Natural killer cell (primary cell): ENCODE data around the gene PRRG2. TPM values are rescaled to one million over a fixed set of nuclear protein-coding genes. Genes with fewer than 3 reads are reported as not detected.
A peak's percentile ranks its signal among the peaks of the same experiment; 100 is the strongest.

ENCODE experiments used
- ATAC-seq, 3 donors: fragments of 150-1000 bp in 2 of 3; fragments of 200-7000 bp in 1 of 3; cut with Tn5 transposase; 1 replicate in 1 of 3; 2 replicates in 2 of 3; pipeline ENCODE4 v1.10.0; 2021; ENCODE audit warnings: mild to moderate bottlenecking in 2 of 3, moderate library complexity in 2 of 3
- DNase-seq, 2 donors: peaks; one replicate each; pipeline versions ENCODE4 v3.0.0 to v3.0.0-alpha.2; 2013 to 2021; ENCODE audit warnings: mixed read lengths in 1 of 2
- H3K27ac ChIP-seq: one replicate; pipeline ENCODE4 v1.5.1; 2013; ENCODE audit warnings: mild to moderate bottlenecking, low read length
- H3K27me3 ChIP-seq: one replicate; pipeline ENCODE4 v1.6.1; 2013; ENCODE audit warnings: low read length; ENCODE audit not compliant: control insufficient read depth, insufficient read depth
- H3K36me3 ChIP-seq: one replicate; pipeline ENCODE4 v1.6.1; 2013; ENCODE audit warnings: low read length; ENCODE audit not compliant: control insufficient read depth, insufficient read depth
- H3K4me1 ChIP-seq: one replicate; pipeline ENCODE4 v1.6.1; 2013; ENCODE audit warnings: low read length; ENCODE audit not compliant: control insufficient read depth, insufficient read depth
- H3K4me3 ChIP-seq: one replicate; pipeline ENCODE4 v1.5.1; 2013; ENCODE audit warnings: low read length
- H3K9me3 ChIP-seq: one replicate; pipeline ENCODE4 v1.6.1; 2013; ENCODE audit warnings: low read length; ENCODE audit not compliant: control insufficient read depth, insufficient read depth
- H3K27ac Mint-ChIP-seq, 2 donors: one replicate each; pipeline ENCODE4 v1.8.0; 2022; ENCODE audit warnings: mild to moderate bottlenecking in 2 of 2, mixed read lengths in 2 of 2, moderate library complexity in 1 of 2
- H3K27me3 Mint-ChIP-seq, 2 donors: one replicate each; pipeline ENCODE4 v1.8.0; 2022; ENCODE audit warnings: low read depth in 2 of 2, mixed read lengths in 2 of 2
- H3K36me3 Mint-ChIP-seq: one replicate; pipeline ENCODE4 v1.8.0; 2022; ENCODE audit warnings: mixed read lengths
- H3K4me1 Mint-ChIP-seq, 2 donors: one replicate each; pipeline ENCODE4 v1.8.0; 2022; ENCODE audit warnings: mixed read lengths in 2 of 2
- H3K4me3 Mint-ChIP-seq: one replicate; pipeline ENCODE4 v1.8.0; 2022; ENCODE audit warnings: mild to moderate bottlenecking, moderate library complexity, mixed read lengths
- H3K9me3 Mint-ChIP-seq, 2 donors: one replicate each; pipeline ENCODE4 v1.8.0; 2022; ENCODE audit warnings: mixed read lengths in 2 of 2
- CTCF ChIP-seq: fragments of 200-600 bp; IDR thresholded peaks from one replicate; pipeline ENCODE4 v1.8.0; 2022; ENCODE audit warnings: antibody characterized with exemption
- WGBS: methylation state at CpG from one replicate; pipeline ENCODE4 v1.1.7; 2013; ENCODE audit warnings: missing lambda C conversion rate; ENCODE audit not compliant: insufficient coverage; 5-methylcytosine and 5-hydroxymethylcytosine counted together
- intact Hi-C: fragments of 100-400 bp; cut with micrococcal nuclease; formaldehyde crosslinking; loops from one replicate; pipeline ENCODE4 v1.14.2; 2022
- total RNA-seq, 4 donors: library from RNA; stranded (reverse); fragments of 120-200 nt in 1 of 4; gene quantifications; one replicate each; pipeline versions ENCODE4 v1.2.3 to v1.2.4, GENCODE V29; 2013 to 2022

The PRRG2 gene
- total RNA-seq, 3 donors from 2014 or later (not counting 1 experiment from before 2014, with no cell fraction given), result 0.39 to 0.56 TPM; not detected in 1

DNA sequence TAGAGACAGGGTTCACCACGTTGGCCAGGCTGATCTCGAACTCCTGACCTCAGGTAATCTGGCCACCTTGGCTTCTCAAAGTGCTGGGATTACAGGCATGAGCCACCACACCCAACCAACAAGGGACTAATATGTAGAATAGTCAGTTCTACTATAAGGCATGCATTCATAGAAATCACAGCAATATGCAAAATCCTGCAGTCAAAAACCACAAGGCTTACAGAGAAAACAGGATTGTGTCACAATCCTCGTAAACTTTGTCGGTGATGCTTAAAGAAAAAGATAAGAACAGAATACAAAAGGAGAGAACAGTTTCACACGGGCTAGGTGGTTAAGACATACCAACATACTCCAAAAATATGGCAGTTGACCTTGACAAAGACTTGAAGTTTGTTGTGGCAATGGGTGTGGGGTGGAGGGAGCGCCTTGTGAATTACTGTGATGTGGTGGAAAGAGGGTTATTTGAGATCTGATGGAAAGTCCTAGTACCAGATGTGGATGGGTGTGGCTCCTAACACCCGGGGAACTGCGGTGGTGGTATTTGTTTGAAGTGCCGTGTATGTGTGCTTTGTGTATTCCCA is 13.2 kb upstream of the PRRG2 start:
- H3K4me3 Mint-ChIP-seq, result peak overlapping the region; percentile 79
- Histone ChIP-seq H3K4me1 (peaks cover 79% of the 10 kb centered on the region), H3K36me3 (peaks cover 4% of the 10 kb centered on the region), H3K27me3 (no peaks in the 10 kb centered on the region), H3K4me3 (no peak overlapping the region), H3K9me3 (no peaks in the 10 kb centered on the region), H3K27ac (peak overlapping the region; percentile 56)
- DNase-seq (peak; percentile 54 to 94), ATAC-seq (peak; percentile 59 to 77 (median 73))
- no peak for TF ChIP-seq CTCF
- H3K36me3 Mint-ChIP-seq, result no peaks in the 10 kb centered on the region
- H3K27me3 Mint-ChIP-seq, result no peaks in the 10 kb centered on the region
- intact Hi-C loops, result loop anchor here (2.0 kb wide), 2 partner anchors 13 to 113 kb away; no protein-coding TSS in a partner anchor
- H3K9me3 Mint-ChIP-seq, result no peaks in the 10 kb centered on the region
- peaks cover 40 to 56% of the 10 kb centered on the region in 2 donors for H3K4me1 Mint-ChIP-seq
- H3K27ac Mint-ChIP-seq, result peak overlapping the region; percentile 89 to 91
- 14% methylated on average over 5 of the region's 9 CpGs for WGBS

GRCh38 chr19:49570138-49570856 is 10.8 kb upstream of the PRRG2 start:
- TF ChIP-seq CTCF, result peak; percentile 98
- Histone ChIP-seq H3K4me3 (no peak overlapping the region), H3K36me3 (peaks cover 11% of the 10 kb centered on the region), H3K9me3 (no peaks in the 10 kb centered on the region), H3K4me1 (peaks cover 55% of the 10 kb centered on the region), H3K27me3 (no peaks in the 10 kb centered on the region), H3K27ac (peak overlapping the region; percentile 13)
- 46% methylated on average over 14 of the region's 14 CpGs for WGBS
- Mint-ChIP-seq H3K4me3 (peak overlapping the region; percentile 79), H3K9me3 (no peaks in the 10 kb centered on the region), H3K4me1 (peaks cover 25 to 41% of the 10 kb centered on the region in 2 donors), H3K36me3 (no peaks in the 10 kb centered on the region), H3K27me3 (no peaks in the 10 kb centered on the region), H3K27ac (peak overlapping the region; percentile 89 to 91)
- DNase-seq (peak; percentile 39 to 96), ATAC-seq (peak; percentile 66 to 80 (median 67))
- intact Hi-C loops, result loop anchor here (1.0 to 2.0 kb wide), 4 partner anchors 64 to 343 kb away; partner anchors contain the start of gene FLT3LG

DNA sequence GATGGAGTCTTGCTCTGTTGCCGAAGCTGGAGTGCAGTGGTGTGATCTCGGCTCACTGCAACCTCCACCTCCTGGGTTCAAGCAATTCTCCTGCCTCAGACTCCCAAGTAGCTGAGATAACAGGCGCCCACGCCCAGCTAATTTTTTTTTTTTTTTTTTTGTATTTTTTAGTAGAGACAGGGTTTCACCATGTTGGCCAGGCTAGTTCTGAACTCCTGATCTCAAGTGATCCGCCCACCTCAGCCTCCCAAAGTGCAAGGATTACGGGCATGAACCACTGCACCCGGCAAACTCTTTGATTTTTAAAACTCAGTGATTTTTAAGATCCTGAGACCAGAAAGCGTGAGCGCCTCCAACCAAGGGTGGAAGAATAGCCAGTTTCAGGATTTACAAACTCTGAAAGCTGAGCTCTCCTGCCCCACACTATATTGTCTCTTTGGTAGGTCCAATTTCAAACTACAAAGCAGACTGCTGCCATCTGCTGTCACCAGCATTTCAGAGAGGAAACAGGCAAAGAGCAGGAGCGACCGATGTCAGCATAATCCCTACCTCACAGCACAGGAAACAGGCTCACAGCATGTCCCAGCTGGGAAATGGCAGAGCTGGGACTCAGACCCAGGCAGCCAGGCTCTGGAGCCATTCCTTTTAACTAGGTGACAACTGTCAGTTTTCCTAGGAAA is 10.0 kb upstream of the PRRG2 start:
- Mint-ChIP-seq H3K4me1 (peaks cover 23 to 33% of the 10 kb centered on the region in 2 donors), H3K9me3 (no peaks in the 10 kb centered on the region), H3K27me3 (no peaks in the 10 kb centered on the region), H3K27ac (no peak overlapping the region), H3K4me3 (no peak overlapping the region), H3K36me3 (no peaks in the 10 kb centered on the region)
- DNase-seq (peak in 1 of 2 donors; percentile 75), ATAC-seq (no peak)
- H3K9me3 ChIP-seq, result no peaks in the 10 kb centered on the region
- intact Hi-C loops, result loop anchor here (1.0 to 2.0 kb wide), 4 partner anchors 65 to 344 kb away; partner anchors contain the start of gene FLT3LG
- no peak overlapping the region for H3K4me3 ChIP-seq
- WGBS, result 80% methylated on average over 9 of the region's 11 CpGs
- no peak for TF ChIP-seq CTCF
- H3K36me3 ChIP-seq, result peaks cover 16% of the 10 kb centered on the region
- H3K27ac ChIP-seq, result no peak overlapping the region
- peaks cover 47% of the 10 kb centered on the region for H3K4me1 ChIP-seq
- no peaks in the 10 kb centered on the region for H3K27me3 ChIP-seq
